CD4-positive, alpha-beta memory T cell (primary cell): ENCODE measurements around the gene ZNRF1. TPM values are rescaled to one million over a fixed set of nuclear protein-coding genes. Genes with fewer than 3 reads are reported as not detected.
A peak's percentile ranks its signal among the peaks of the same experiment; 100 is the strongest.

Experiments
- CTCF ChIA-PET: fragments of 350-600 bp; sonication (Branson Sonifier 250); formaldehyde crosslinking; loops from one replicate; lab custom pipeline; 2021; ENCODE audit warnings: inconsistent platforms; ENCODE audit not compliant: partially characterized antibody; lab: Charles Lee
- POLR2A ChIA-PET: fragments of 350-600 bp; sonication (Branson Sonifier 250); formaldehyde crosslinking; loops from one replicate; lab custom pipeline; 2021; ENCODE audit not compliant: partially characterized antibody; lab: Charles Lee
- DNase-seq, 5 donors: peaks; one replicate each; pipeline versions ENCODE4 v3.0.0 to v3.0.0-alpha.2; 2020 to 2022; ENCODE audit warnings: mixed read lengths in 1 of 5
- H3K27ac ChIP-seq: one replicate; pipeline ENCODE4 v1.7.0; 2013; ENCODE audit warnings: low read depth, low read length
- H3K27me3 ChIP-seq: 2 replicates; pipeline ENCODE4 v1.7.0; 2013; ENCODE audit warnings: mild to moderate bottlenecking, low read length, moderate library complexity; ENCODE audit not compliant: insufficient read depth
- H3K36me3 ChIP-seq: 2 replicates; pipeline ENCODE4 v1.7.0; 2013; ENCODE audit warnings: mild to moderate bottlenecking, low read length, moderate library complexity; ENCODE audit not compliant: insufficient read depth
- H3K4me1 ChIP-seq: 2 replicates; pipeline ENCODE4 v1.7.0; 2013; ENCODE audit warnings: mild to moderate bottlenecking, low read length, moderate library complexity; ENCODE audit not compliant: insufficient read depth
- H3K4me3 ChIP-seq, 2 donors: one replicate each; pipeline ENCODE4 v1.7.0; 2013; ENCODE audit warnings: low read length in 2 of 2, mild to moderate bottlenecking in 1 of 2
- H3K9me3 ChIP-seq, 2 donors: one replicate each; pipeline ENCODE4 v1.7.0; 2013; ENCODE audit warnings: low read length in 2 of 2, control low read depth in 1 of 2; ENCODE audit not compliant: control insufficient read depth in 1 of 2
- H3K27ac Mint-ChIP-seq, 7 donors: one replicate each; pipeline ENCODE4 v1.8.0; 2020 to 2021; ENCODE audit warnings: mixed read lengths in 7 of 7, mild to moderate bottlenecking in 6 of 7, inconsistent platforms in 3 of 7, moderate library complexity in 3 of 7
- H3K27me3 Mint-ChIP-seq, 2 donors: one replicate each; pipeline ENCODE4 v1.8.0; 2020 to 2021; ENCODE audit warnings: mixed read lengths in 2 of 2
- H3K36me3 Mint-ChIP-seq, 2 donors: one replicate each; pipeline ENCODE4 v1.8.0; 2020 to 2021; ENCODE audit warnings: mixed read lengths in 2 of 2, inconsistent platforms in 1 of 2, mild to moderate bottlenecking in 1 of 2
- H3K4me1 Mint-ChIP-seq, 4 donors: one replicate each; pipeline ENCODE4 v1.8.0; 2020 to 2021; ENCODE audit warnings: mixed read lengths in 4 of 4, mild to moderate bottlenecking in 1 of 4
- H3K4me3 Mint-ChIP-seq, 8 donors: one replicate each; pipeline ENCODE4 v1.8.0; 2020 to 2021; ENCODE audit warnings: mixed read lengths in 8 of 8, mild to moderate bottlenecking in 7 of 8, moderate library complexity in 6 of 8, inconsistent platforms in 3 of 8
- H3K9me3 Mint-ChIP-seq, 8 donors: one replicate each; pipeline ENCODE4 v1.8.0; 2020 to 2021; ENCODE audit warnings: mixed read lengths in 8 of 8, mild to moderate bottlenecking in 5 of 8, inconsistent platforms in 3 of 8, moderate library complexity in 1 of 8
- intact Hi-C: fragments of 100-400 bp; cut with micrococcal nuclease; formaldehyde crosslinking; loops from one replicate; pipeline ENCODE4 v1.15.1; 2023
- polyA plus RNA-seq, 2 donors: library from polyadenylated mRNA; unstranded; fragments of 300-500 nt; fragmentation: Illumina TruSeq; gene quantifications; one replicate each; pipeline ENCODE4 v1.2.3, GENCODE V29; 2021
- total RNA-seq, 2 experiments: library from RNA; stranded (reverse); gene quantifications; one replicate each; pipeline ENCODE4 v1.2.3, GENCODE V29; 2021

Gene ZNRF1
- total and polyA plus RNA-seq, 4 experiments from 2014 or later: 3.4 to 9.5 (median 6.1) TPM

DNA sequence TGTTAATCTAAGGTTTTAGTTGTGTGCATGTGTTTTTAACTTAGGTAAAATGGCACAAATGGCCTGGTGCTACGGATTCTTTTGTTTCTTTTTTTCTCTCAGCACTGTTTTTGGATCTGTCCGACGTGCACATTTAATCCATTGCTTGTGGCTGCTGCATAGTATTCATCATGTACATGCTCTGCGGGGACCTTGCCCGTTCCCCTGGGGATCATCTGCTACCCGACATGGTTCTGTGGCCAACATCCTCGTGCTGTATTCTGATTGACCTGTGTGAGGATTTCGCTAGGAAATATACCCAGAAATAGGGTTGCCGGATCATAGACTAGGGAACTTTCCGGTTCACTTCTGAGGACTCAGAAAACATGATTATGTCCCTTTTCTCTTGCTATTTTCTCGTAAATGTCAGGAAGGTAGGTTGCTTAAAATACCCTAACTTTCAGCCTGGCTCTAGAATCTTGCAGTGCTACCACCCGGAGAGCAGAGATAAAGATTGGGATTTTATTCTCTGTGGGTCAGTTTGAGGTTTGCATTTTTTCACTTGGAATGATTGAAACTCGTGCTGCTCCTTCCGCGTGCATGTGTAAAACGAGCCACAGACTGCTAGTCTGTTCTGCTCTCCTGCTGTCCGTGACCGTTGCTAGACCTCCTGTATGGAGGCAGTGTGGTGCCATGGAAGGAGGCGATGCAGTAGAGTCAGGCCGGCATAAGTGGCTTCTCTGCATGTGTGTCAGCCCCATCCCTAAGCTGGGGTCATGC lies 74.9 kb downstream of the ZNRF1 start:
- peaks cover 42 to 70% (median 56%) of the 10 kb centered on the region in 4 donors for H3K4me1 Mint-ChIP-seq
- intact Hi-C loops: loop anchor here (2.0 kb wide), 1 partner anchor 25 kb away; no protein-coding TSS in a partner anchor

DNA sequence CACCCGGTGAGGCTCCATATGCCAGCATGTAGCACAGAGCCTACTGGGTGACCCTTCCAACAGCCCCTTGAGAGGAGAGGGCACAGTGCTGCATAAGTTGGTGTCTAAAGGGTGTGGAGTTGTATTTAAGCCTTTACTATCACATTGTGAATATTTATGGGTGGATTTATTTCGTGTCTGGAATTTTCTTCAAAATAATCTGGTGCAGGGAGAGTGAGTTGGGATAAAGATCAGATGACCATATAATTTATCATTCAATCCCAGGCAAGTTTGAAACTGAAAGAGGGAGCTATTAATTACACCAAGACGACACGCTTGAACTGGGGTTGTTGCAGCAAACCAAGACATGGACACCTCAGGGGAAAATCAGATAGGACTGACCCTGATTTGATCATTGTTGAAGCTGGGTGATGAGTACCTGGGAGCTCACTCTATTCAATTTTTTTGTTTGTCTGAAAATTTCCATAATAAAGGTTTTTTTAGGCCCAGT lies 75.5 kb downstream of the ZNRF1 start:
- H3K4me3 Mint-ChIP-seq: peak overlapping the region in 5 of 8 donors; percentile 2 to 46 (median 10)
- DNase-seq: no peak
- no peaks in the 10 kb centered on the region for H3K27me3 Mint-ChIP-seq
- H3K36me3 Mint-ChIP-seq: no peaks in the 10 kb centered on the region
- intact Hi-C loops: loop anchor here (2.0 kb wide), 1 partner anchor 24 kb away; no protein-coding TSS in a partner anchor
- Histone ChIP-seq H3K4me3 (no peak overlapping the region), H3K9me3 (no peaks in the 10 kb centered on the region), H3K27me3 (no peaks in the 10 kb centered on the region), H3K36me3 (no peaks in the 10 kb centered on the region), H3K4me1 (peaks cover 53% of the 10 kb centered on the region), H3K27ac (no peak overlapping the region)
- ChIA-PET POLR2A (interaction anchor here (0.5 to 3.1 kb wide), 8 partner anchors 9 to 359 kb away, joined by 3 to 48 read pairs (median 5); partner anchors contain the start of genes CFDP1, WDR59 and ZNRF1), CTCF (interaction anchor here (1.1 to 2.8 kb wide), 6 partner anchors 10 to 76 kb away, joined by 3 to 54 read pairs (median 6); partner anchors contain the start of gene ZNRF1)
- H3K4me1 Mint-ChIP-seq: peaks cover 44 to 71% (median 59%) of the 10 kb centered on the region in 4 donors
- peak overlapping the region; percentile 15 to 87 (median 76) for H3K27ac Mint-ChIP-seq
- no peaks in the 10 kb centered on the region for H3K9me3 Mint-ChIP-seq

More for the DNA sequence above, 74.9 kb downstream of the ZNRF1 start:
- H3K27ac Mint-ChIP-seq: peak overlapping the region; percentile 15 to 80 (median 69)
- no peak overlapping the region for H3K4me3 ChIP-seq
- H3K27ac ChIP-seq: no peak overlapping the region
- H3K27me3 Mint-ChIP-seq: no peaks in the 10 kb centered on the region
- peaks cover 53% of the 10 kb centered on the region for H3K4me1 ChIP-seq
- no peaks in the 10 kb centered on the region for H3K27me3 ChIP-seq
- H3K9me3 Mint-ChIP-seq: no peaks in the 10 kb centered on the region
- peak overlapping the region in 5 of 8 donors; percentile 2 to 46 (median 17) for H3K4me3 Mint-ChIP-seq
- no peaks in the 10 kb centered on the region for H3K36me3 Mint-ChIP-seq
- no peak for DNase-seq
- ChIA-PET CTCF (interaction anchor here (1.1 to 2.8 kb wide), 5 partner anchors 9 to 61 kb away, joined by 3 to 54 read pairs (median 6); no protein-coding TSS in a partner anchor), POLR2A (interaction anchor here (1.9 to 3.1 kb wide), 4 partner anchors 9 to 36 kb away, joined by 8 to 48 read pairs (median 22); no protein-coding TSS in a partner anchor)
- H3K9me3 ChIP-seq: no peaks in the 10 kb centered on the region
- no peaks in the 10 kb centered on the region for H3K36me3 ChIP-seq

DNA sequence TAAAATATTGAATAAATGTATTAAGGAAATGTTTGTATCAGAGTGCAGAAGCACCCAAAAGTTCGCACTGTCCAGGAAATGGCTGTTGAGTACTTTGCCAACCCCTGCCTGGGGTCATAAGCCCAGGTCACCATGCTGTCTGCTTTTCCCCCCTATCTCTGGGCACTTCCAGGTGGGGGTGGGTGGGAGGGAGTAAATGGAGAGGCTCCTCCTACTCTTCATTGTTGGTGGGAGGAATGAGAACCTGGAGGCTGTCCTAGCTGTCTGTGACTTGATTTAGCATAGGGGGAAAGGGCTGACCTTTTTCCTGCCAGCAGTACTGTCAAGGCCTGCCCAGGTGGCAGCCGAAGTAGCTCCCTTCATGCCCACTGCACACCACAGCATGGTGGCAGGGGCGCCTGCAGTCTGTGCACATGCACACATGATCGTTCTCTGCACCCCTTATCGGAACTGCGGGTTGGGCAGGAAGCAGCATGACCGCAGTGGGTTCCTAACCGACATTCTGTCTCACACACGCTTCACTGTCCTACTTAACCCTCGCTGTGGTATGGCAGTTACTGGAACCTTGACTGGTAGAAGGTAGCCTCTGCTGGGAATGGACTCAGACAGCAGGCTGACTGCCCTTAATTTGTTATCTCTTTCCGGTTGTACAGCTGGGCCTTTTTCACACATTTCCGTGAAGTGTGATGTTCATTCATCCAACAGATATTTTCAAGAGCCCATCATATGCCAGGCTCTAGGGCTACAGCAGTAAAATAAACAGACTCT lies 76.3 kb downstream of the ZNRF1 start:
- Histone ChIP-seq H3K4me3 (peak overlapping the region; percentile 5 to 44), H3K36me3 (no peaks in the 10 kb centered on the region), H3K27ac (peak overlapping the region; percentile 39), H3K27me3 (no peaks in the 10 kb centered on the region), H3K4me1 (peaks cover 53% of the 10 kb centered on the region), H3K9me3 (no peaks in the 10 kb centered on the region)
- H3K9me3 Mint-ChIP-seq: no peaks in the 10 kb centered on the region
- ChIA-PET POLR2A (interaction anchor here (0.5 to 3.1 kb wide), 8 partner anchors 10 to 359 kb away, joined by 3 to 48 read pairs (median 5); partner anchors contain the start of genes CFDP1, WDR59 and ZNRF1), CTCF (interaction anchor here (1.1 to 2.8 kb wide), 7 partner anchors 11 to 77 kb away, joined by 3 to 54 read pairs (median 6); partner anchors contain the start of gene ZNRF1)
- DNase-seq: peak; percentile 86 to 91 (median 87)
- peak overlapping the region; percentile 75 to 98 (median 95) for H3K27ac Mint-ChIP-seq
- no peaks in the 10 kb centered on the region for H3K27me3 Mint-ChIP-seq
- H3K4me3 Mint-ChIP-seq: peak overlapping the region; percentile 59 to 81 (median 72)
- no peaks in the 10 kb centered on the region for H3K36me3 Mint-ChIP-seq
- H3K4me1 Mint-ChIP-seq: peaks cover 45 to 66% (median 59%) of the 10 kb centered on the region in 4 donors
- intact Hi-C loops: loop anchor here (1.0 to 2.0 kb wide), 5 partner anchors 11 to 77 kb away; partner anchors contain the start of gene ZFP1

DNA sequence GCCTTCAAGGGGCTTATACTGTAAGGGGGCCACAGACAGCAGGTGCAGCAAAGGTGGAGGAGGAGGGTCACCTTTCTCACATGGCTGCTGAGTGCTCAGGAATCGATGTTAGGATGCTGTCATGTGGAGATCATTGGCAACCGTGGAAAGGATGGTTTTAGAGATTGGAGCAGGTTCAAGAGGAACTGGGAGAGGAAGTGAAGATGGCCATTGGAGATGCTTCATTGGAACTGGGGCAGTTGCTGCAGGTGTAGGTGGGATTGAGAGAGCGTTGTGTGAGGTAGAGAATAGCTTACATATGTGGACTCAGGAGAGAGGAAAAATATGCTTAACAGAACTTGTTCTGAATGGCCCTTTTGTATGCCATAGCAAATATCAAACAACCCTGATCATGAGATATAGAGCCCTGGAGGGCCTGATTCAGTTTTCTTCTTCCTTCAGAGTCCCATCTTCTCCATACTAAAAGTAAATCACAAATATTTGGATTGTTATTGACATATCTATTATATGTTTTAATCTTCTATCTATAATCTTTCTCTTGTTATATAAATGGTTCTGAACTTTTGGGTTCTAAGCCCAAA lies 77.0 kb downstream of the ZNRF1 start:
- peaks cover 38 to 59% (median 55%) of the 10 kb centered on the region in 4 donors for H3K4me1 Mint-ChIP-seq
- H3K4me3 Mint-ChIP-seq: peak overlapping the region; percentile 59 to 81 (median 72)
- Histone ChIP-seq H3K9me3 (no peaks in the 10 kb centered on the region), H3K4me3 (peak overlapping the region; percentile 5 to 44), H3K4me1 (peaks cover 53% of the 10 kb centered on the region), H3K27ac (peak overlapping the region; percentile 39), H3K27me3 (no peaks in the 10 kb centered on the region), H3K36me3 (no peaks in the 10 kb centered on the region)
- H3K36me3 Mint-ChIP-seq: no peaks in the 10 kb centered on the region
- POLR2A ChIA-PET: interaction anchor here (1.3 to 3.1 kb wide), 5 partner anchors 11 to 358 kb away, joined by 3 to 48 read pairs (median 22); partner anchors contain the start of genes CFDP1 and ZNRF1
- H3K27ac Mint-ChIP-seq: peak overlapping the region; percentile 75 to 98 (median 95)
- intact Hi-C loops: loop anchor here (1.0 to 2.0 kb wide), 5 partner anchors 11 to 77 kb away; partner anchors contain the start of gene ZFP1
- H3K9me3 Mint-ChIP-seq: no peaks in the 10 kb centered on the region
- H3K27me3 Mint-ChIP-seq: no peaks in the 10 kb centered on the region
- CTCF ChIA-PET: interaction anchor here (1.2 to 2.8 kb wide), 3 partner anchors 12 to 34 kb away, joined by 4 to 54 read pairs (median 6); no protein-coding TSS in a partner anchor
- DNase-seq: no peak

DNA sequence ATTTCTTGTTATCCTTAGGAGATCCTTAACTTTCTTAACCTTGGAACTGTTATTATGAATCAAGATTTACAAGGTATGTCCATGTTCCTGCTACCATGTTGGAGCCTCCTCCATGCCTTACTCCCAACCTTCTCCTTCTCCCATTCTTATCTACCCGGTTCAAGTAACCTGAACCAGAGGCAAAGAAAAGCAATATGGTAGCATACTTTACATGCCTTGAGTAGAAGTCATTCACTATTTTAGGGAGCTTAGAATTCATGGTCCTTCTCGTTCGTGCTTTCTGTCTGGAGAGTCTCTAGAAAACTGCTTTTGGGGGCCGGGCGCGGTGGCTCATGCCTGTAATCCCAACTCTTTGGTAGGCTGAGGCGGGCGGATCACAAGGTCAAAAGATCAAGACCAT lies 80.1 kb downstream of the ZNRF1 start:
- Mint-ChIP-seq H3K4me1 (peaks cover 38 to 52% (median 45%) of the 10 kb centered on the region in 4 donors), H3K27ac (peak overlapping the region in 4 of 7 donors; percentile 42 to 71 (median 58)), H3K36me3 (no peaks in the 10 kb centered on the region), H3K9me3 (no peaks in the 10 kb centered on the region), H3K4me3 (no peak overlapping the region), H3K27me3 (no peaks in the 10 kb centered on the region)
- POLR2A ChIA-PET: interaction anchor here (1.3 kb wide), 1 partner anchor 20 kb away, joined by 3 read pairs; no protein-coding TSS in a partner anchor
- no peak overlapping the region for H3K4me3 ChIP-seq
- H3K36me3 ChIP-seq: no peaks in the 10 kb centered on the region
- no peak overlapping the region for H3K27ac ChIP-seq
- no peaks in the 10 kb centered on the region for H3K9me3 ChIP-seq
- intact Hi-C loops: no loop called here
- peaks cover 41% of the 10 kb centered on the region for H3K4me1 ChIP-seq
- CTCF ChIA-PET: interaction anchor here (3.3 kb wide), 1 partner anchor 32 kb away, joined by 11 read pairs; no protein-coding TSS in a partner anchor
- no peak for DNase-seq
- no peaks in the 10 kb centered on the region for H3K27me3 ChIP-seq

DNA sequence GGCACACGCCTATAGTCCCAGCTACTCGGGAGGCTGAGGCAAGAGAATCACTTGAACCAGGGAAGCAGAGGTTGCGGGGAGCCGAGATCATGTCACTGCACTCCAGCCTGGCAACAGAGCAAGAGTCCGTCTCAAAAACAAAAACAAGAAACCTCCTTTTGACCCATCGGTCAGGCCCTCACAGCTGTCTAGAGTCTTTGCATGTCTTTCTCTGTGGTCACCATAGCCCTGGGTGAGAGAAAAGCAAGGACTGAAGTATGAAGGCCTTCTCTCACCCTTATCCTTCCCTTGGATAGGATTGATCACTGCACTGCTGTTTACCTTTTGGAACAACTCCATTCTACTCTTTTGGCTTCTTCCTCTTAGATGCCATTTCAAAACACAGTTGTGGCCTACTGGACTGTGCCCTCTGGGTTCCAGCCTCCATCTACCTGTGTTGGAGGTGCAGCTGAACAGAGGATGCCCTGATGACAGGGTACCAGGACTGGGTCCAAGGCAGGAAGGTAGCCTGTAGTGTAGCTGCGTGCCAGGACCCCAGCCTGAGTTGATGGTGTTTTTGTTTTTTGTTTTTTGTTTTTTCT lies 80.6 kb downstream of the ZNRF1 start:
- H3K4me1 Mint-ChIP-seq: peaks cover 34 to 47% (median 39%) of the 10 kb centered on the region in 4 donors
- no peaks in the 10 kb centered on the region for H3K9me3 Mint-ChIP-seq
- H3K4me3 Mint-ChIP-seq: no peak overlapping the region
- H3K36me3 ChIP-seq: no peaks in the 10 kb centered on the region
- CTCF ChIA-PET: interaction anchor here (3.3 kb wide), 1 partner anchor 32 kb away, joined by 11 read pairs; no protein-coding TSS in a partner anchor
- no peak for DNase-seq
- H3K27me3 ChIP-seq: no peaks in the 10 kb centered on the region
- H3K27ac Mint-ChIP-seq: no peak overlapping the region
- H3K27me3 Mint-ChIP-seq: no peaks in the 10 kb centered on the region
- intact Hi-C loops: no loop called here
- H3K9me3 ChIP-seq: no peaks in the 10 kb centered on the region
- H3K27ac ChIP-seq: no peak overlapping the region
- POLR2A ChIA-PET: interaction anchor here (1.3 kb wide), 1 partner anchor 19 kb away, joined by 3 read pairs; no protein-coding TSS in a partner anchor
- H3K4me1 ChIP-seq: peaks cover 35% of the 10 kb centered on the region
- no peak overlapping the region for H3K4me3 ChIP-seq
- H3K36me3 Mint-ChIP-seq: no peaks in the 10 kb centered on the region
